ENCODE results near the gene CHRNA5. TPM values are rescaled to one million over a fixed set of nuclear protein-coding genes. Genes with fewer than 3 reads are reported as not detected.
A peak's percentile ranks its signal among the peaks of the same experiment; 100 is the strongest.

Gene CHRNA5
- total RNA-seq, 2 experiments from 2014 or later: 2.0 to 2.7 TPM

DNA sequence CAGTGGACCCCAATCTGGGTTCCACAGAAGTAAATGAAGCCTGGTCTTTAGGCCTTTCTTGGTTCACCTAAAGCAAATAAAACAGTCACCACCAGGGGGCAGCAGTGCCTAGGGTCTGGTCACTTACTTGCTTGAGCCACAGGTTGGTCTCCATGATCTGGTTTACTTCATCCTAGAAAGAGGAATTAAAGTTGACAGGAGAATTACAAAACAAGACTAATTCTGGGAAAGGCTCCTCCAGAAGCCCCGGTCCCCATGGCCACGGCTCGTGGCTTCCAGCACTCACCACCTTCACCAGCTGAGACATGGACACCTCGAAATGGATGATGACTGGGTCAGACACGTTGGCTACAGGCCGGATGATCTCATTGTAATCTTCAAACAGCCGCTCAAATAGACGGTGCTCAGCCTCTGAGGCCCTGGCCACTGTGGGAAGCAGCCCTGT lies 53.2 kb downstream of the CHRNA5 start:
- Mint-ChIP-seq H3K4me1 (ENCODE audit: low read depth) (peaks cover 4% of the 10 kb centered on the region), H3K36me3 (ENCODE audit: low read depth) (no peaks in the 10 kb centered on the region), H3K9me3 (no peaks in the 10 kb centered on the region), H3K27ac (no peak overlapping the region), H3K27me3 (peaks cover 37% of the 10 kb centered on the region), H3K4me3 (no peak overlapping the region)
- ChIA-PET CTCF (interaction anchor here (0.8 to 3.1 kb wide), 14 partner anchors 14 to 566 kb away, joined by 3 to 38 read pairs (median 3); partner anchors contain the start of gene CHRNA5), POLR2A (no interaction called here)
- ATAC-seq: peak; percentile 64
- DNase-seq: peak; percentile 93
- TF ChIP-seq, protein P1, sequence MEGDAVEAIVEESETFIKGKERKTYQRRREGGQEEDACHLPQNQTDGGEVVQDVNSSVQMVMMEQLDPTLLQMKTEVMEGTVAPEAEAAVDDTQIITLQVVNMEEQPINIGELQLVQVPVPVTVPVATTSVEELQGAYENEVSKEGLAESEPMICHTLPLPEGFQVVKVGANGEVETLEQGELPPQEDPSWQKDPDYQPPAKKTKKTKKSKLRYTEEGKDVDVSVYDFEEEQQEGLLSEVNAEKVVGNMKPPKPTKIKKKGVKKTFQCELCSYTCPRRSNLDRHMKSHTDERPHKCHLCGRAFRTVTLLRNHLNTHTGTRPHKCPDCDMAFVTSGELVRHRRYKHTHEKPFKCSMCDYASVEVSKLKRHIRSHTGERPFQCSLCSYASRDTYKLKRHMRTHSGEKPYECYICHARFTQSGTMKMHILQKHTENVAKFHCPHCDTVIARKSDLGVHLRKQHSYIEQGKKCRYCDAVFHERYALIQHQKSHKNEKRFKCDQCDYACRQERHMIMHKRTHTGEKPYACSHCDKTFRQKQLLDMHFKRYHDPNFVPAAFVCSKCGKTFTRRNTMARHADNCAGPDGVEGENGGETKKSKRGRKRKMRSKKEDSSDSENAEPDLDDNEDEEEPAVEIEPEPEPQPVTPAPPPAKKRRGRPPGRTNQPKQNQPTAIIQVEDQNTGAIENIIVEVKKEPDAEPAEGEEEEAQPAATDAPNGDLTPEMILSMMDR (IDR thresholded peaks at IDR 0.05): peak; percentile 71
- intact Hi-C loops (cut with micrococcal nuclease): loop anchor here (2.0 kb wide), 1 partner anchor 90 kb away; no protein-coding TSS in a partner anchor

DNA sequence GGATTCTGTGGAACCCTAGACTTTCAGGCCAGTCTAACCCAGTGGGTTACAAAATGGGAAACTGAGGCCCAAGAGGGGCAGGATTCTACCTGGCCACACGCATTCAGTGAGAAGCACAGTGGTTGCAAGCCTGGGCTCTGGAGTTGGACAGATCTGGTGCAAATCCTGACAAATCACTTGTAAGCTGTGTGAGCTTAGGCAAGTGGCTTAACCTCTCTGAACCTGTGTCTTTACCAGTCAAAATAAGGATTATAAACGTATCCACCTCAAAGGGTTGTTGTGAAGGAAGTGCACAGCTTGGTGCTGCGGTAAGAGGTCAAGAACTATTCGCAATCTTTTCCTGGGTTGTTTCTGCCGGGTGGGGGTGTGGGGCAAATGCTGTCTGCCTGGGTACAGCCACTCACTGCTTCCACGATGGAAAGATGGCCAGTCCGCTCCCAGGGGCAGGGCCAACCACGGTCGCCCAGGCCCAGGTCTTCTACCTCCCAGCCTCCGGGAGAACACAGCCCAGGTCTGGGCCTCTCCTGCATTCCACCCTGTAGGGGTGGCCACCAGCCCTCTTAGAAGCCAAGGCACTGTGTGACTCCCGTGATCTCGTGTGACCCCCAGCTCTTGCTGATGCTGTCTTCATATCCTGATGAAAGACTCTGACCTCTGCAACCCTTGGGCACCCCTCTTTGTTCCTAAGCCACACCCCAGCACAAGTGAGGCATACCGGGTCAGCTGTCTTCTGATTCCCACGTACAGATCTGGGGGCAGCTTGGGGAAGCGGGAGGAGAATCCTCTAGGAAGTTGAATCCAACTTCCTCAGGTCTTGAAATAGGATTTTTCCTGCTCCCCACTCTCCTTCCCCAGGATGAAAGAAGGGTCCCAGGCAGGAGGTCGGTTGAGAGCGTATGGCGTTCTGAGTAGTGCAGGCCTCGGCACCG lies 54.0 kb downstream of the CHRNA5 start:
- H3K27ac Mint-ChIP-seq: no peak overlapping the region
- POLR2A ChIA-PET: no interaction called here
- peaks cover 4% of the 10 kb centered on the region for H3K4me1 Mint-ChIP-seq (ENCODE audit: low read depth)
- intact Hi-C loops (cut with micrococcal nuclease): loop anchor here (2.0 kb wide), 1 partner anchor 90 kb away; no protein-coding TSS in a partner anchor
- H3K4me3 Mint-ChIP-seq: no peak overlapping the region
- DNase-seq (no peak), ATAC-seq (no peak)
- no peaks in the 10 kb centered on the region for H3K36me3 Mint-ChIP-seq (ENCODE audit: low read depth)
- peaks cover 40% of the 10 kb centered on the region for H3K27me3 Mint-ChIP-seq
- H3K9me3 Mint-ChIP-seq: no peaks in the 10 kb centered on the region
- TF ChIP-seq, protein P1 (IDR thresholded peaks at IDR 0.05): no peak
- CTCF ChIA-PET: interaction anchor here (0.8 to 3.1 kb wide), 15 partner anchors 14 to 565 kb away, joined by 3 to 38 read pairs (median 3); partner anchors contain the start of gene CHRNA5

DNA sequence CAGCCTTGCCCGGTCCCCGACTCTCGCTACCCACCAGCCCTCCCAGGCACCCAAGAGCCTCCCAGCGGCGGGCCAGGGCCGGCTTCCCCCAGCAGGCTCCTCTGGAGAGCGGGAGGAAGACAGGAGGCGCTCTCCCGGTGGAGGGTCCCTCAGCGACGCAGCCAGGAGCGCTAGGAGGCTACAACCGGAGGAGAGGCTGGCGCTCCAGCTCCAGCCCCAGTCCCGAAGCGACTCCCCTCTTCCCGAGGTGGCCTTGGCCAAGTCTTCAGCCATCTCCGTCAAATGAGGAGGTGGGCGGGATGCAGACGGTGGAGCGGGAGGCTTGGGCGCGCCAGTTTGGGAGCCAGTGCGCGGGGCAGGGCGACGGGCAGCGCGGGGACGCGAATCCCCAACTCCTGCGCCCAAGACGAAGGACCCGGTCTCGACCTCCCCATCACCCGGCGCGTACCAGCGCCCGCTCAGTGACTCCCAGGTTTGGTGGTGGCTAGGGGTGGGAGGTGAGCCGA lies 54.8 kb downstream of the CHRNA5 start:
- DNase-seq (no peak), ATAC-seq (no peak)
- Mint-ChIP-seq H3K9me3 (no peaks in the 10 kb centered on the region), H3K4me1 (ENCODE audit: low read depth) (peaks cover 4% of the 10 kb centered on the region), H3K27me3 (peaks cover 42% of the 10 kb centered on the region), H3K4me3 (peak overlapping the region; percentile 26), H3K36me3 (ENCODE audit: low read depth) (no peaks in the 10 kb centered on the region), H3K27ac (no peak overlapping the region)
- intact Hi-C loops (cut with micrococcal nuclease): no loop called here
- ChIA-PET POLR2A (no interaction called here), CTCF (interaction anchor here (0.9 to 3.1 kb wide), 6 partner anchors 19 to 130 kb away, joined by 3 to 38 read pairs (median 4); no protein-coding TSS in a partner anchor)
- TF ChIP-seq, protein P1 (IDR thresholded peaks at IDR 0.05): no peak

DNA sequence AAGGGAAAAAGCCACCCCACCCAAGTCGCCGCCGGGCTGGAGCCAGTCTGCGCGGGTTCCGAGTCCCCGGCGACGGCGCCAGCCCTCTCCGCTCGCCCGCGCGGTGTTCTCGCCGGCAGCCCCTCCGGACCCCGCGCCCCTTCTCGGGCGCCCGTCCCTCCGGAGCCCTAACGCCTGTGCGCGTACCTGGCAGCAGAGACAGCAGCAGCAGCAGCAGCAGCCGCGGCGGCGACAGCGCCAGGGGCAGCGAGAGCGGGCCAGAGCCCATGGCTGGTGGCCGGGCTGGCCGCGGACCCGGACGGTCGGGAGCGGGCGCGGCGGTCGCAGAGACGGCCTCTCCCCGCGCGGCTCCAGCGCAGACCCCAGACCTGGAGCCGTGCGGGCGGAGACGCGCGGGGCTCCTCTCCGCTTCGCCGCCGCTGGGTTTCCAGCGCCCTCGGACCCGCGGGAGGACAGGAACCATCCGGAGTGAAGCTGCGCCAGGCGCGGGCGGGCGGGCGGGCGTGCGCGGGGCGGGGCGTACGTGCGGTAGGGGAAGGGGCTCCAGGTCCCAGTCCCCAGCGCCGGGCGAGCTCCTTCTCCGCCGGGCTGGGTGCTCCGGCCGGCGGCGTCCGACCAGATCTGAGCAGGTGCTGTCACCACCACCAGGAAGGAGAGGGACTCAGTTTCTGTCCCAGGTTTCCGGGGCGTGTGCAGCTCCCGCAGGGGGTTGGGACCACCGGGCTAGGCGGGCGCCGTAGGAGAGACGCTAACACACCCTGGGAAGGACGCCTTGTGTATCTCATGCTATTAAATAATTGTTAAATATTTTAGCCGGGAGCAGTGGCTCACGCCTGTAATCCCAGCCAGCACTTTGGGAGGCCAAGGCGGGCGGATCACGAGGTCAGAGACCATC lies 55.5 kb downstream of the CHRNA5 start, which contains the start of gene CHRNA3:
CHRNA3 (minus strand) TSS at position 470 of the 895 bp plus-strand sequence; CDS start at position 268, 202 bp downstream.
- Mint-ChIP-seq H3K27me3 (peaks cover 42% of the 10 kb centered on the region), H3K4me1 (ENCODE audit: low read depth) (peaks cover 4% of the 10 kb centered on the region), H3K36me3 (ENCODE audit: low read depth) (no peaks in the 10 kb centered on the region), H3K9me3 (no peaks in the 10 kb centered on the region), H3K27ac (no peak within 1 kb of the TSS), H3K4me3 (peak within 1 kb of the TSS; percentile 26)
- ChIA-PET CTCF (interaction anchor here (0.9 to 1.9 kb wide), 4 partner anchors 18 to 129 kb away, joined by 3 to 10 read pairs (median 3); no protein-coding TSS in a partner anchor), POLR2A (no interaction called here)
- no peak for DNase-seq
- ATAC-seq: no peak
- TF ChIP-seq, protein P1 (IDR thresholded peaks at IDR 0.05): no peak
- intact Hi-C loops (cut with micrococcal nuclease): no loop called here
